UCSD-AML1 (cell line): ENCODE measurements around the gene RNPEPL1.
A peak's percentile ranks its signal among the peaks of the same experiment; 100 is the strongest.

Experiments used
- DNase-seq: peaks from one replicate; lab custom pipeline; 2025; ENCODE audit not compliant: unreplicated experiment; lab: John Stamatoyannopoulos, UW

The RNPEPL1 gene

DNA sequence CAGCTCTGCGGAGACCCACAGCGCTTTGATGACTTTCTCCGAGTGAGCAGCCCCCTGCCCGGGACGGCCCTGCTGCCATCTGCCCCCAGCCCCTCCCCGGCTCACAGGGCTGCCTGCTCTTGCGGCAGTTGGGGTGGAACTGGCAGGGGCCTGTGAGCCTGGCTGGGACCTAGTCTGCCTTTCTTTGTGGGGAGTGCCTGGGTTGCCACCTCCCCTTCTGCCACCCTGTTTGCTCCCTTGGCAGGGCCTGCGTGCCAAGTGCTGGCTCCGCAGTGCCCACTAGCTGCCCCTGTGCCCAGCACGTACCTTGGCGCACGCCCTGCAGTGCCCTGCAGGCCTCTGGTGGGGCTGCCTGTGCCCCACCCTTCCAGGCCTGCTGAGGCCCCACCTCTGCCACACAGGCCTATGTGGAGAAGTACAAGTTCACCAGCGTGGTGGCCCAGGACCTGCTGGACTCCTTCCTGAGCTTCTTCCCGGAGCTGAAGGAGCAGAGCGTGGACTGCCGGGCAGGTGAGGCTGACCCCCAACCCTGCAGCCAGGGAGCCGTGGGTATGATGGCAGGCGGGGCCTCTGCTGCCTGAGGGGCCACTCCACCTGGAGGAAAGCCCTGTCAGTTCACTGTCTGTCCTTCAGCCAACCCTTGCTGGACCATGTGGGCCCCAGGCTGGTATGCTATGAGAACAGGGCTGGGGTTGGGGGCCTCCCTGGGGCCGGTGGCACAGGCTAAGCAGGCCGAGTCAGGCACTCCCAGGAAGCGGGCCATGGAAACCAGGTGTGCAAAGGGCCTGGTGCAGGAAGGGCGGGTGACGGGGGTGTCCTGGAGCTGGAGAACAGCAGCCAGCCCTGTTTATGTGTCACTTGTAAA lies 7.0 kb downstream of the RNPEPL1 start:
- no peak for DNase-seq

DNA sequence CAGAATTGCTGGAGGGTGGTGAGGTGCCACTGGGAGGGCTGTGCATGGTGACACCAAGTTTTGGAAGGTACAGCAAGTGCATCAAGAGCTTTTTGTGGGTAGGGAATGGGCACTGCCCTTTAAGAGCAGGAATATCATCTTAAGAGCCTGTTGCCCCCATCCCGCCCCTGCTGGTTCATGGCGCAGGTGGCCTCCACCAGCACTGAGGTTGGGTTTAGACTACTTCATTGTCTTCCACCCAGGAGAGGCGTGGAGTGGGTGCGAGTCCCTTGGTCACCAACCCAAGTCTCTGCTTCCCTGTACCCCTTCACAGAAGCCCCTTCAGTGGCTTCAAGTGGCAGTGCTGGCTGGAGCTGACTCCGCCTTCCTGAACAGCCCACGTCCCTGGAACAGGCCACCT lies 7.8 kb downstream of the RNPEPL1 start:
- no peak for DNase-seq

DNA sequence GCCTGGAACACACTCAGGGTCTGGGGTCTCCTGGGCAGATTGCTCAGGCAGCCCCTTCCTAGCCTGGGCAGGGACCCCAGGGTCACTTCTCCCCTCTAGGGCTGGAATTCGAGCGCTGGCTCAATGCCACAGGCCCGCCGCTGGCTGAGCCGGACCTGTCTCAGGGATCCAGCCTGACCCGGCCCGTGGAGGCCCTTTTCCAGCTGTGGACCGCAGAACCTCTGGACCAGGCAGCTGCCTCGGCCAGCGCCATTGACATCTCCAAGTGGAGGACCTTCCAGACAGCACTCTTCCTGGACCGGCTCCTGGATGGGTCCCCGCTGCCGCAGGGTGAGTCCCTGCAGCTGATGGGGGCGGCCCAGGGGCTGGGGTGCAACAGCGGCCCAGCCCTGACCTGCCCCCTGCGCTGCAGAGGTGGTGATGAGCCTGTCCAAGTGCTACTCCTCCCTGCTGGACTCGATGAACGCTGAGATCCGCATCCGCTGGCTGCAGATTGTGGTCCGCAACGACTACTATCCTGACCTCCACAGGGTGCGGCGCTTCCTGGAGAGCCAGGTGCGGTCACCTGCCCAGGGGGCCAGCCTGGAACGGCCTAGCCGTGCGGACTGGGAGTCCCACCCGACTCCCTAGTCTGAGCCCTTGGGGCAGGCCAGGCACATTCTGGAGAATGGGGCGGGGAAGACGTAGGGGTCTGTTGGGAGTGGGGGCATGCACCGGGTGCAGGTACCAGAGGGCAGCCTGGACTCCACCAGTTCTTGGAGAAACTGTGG lies 8.3 kb downstream of the RNPEPL1 start:
- no peak for DNase-seq

DNA sequence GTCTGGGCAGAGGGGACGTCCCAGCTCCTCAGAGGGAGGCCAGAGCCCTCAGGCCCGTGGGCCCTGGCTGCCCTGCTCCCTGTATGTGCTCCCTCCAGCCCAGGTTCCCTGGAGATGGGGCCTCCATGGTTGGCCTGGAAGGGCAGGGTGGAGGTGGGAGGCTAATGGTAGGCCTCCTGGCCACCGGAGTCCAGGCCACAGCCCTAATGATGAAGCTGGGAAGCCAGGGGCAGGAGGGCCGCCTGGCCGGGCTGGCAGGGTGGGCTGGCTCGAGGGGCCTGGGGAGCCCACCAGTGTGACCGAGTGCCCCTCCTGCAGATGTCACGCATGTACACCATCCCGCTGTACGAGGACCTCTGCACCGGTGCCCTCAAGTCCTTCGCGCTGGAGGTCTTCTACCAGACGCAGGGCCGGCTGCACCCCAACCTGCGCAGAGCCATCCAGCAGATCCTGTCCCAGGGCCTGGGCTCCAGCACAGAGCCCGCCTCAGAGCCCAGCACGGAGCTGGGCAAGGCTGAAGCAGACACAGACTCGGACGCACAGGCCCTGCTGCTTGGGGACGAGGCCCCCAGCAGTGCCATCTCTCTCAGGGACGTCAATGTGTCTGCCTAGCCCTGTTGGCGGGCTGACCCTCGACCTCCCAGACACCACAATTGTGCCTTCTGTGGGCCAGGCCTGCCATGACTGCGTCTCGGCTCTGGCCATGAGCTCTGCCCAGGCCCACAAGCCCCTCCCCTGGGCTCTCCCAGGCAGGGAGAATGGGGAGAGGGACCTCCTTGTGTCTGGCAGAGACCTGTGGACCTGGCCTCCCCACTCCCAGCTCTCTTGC lies 9.2 kb downstream of the RNPEPL1 start:
- no peak for DNase-seq

DNA sequence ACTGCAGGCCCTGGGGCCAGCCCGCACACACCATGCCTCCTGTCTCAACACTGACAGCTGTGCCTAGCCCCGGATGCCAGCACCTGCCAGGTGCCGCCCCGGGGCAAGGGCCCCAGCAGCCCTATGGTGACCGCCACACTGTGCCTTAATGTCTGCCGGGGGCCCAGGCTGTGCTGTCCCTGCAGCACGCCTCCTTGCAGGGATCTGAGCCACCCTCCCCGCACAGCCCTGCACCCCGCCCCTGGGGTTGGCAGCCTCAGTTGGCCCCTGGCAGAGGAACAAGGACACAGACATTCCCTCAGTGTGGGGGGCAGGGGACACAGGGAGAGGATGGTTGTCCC lies 9.8 kb downstream of the RNPEPL1 start:
- DNase-seq = no peak

DNA sequence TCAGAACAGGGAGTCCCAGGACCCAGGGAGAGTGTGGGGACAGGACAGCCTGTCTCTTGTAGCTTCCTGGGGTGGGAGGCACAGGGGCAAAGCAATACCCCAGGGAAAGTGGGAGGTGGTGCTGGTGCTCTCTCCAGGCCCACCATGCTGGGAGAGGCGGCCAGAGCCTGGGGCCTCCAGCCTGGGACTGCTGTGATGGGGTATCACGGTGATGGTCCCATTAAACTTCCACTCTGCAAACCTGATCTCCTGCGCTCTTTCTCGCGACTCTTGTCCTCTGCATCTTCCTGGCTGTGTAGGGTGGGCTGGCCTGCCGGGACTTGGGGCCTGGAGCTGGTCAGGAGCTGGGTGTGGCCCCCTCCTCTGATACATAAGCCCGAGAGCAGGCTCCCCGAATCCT lies 10.2 kb downstream of the RNPEPL1 start:
- no peak for DNase-seq

DNA sequence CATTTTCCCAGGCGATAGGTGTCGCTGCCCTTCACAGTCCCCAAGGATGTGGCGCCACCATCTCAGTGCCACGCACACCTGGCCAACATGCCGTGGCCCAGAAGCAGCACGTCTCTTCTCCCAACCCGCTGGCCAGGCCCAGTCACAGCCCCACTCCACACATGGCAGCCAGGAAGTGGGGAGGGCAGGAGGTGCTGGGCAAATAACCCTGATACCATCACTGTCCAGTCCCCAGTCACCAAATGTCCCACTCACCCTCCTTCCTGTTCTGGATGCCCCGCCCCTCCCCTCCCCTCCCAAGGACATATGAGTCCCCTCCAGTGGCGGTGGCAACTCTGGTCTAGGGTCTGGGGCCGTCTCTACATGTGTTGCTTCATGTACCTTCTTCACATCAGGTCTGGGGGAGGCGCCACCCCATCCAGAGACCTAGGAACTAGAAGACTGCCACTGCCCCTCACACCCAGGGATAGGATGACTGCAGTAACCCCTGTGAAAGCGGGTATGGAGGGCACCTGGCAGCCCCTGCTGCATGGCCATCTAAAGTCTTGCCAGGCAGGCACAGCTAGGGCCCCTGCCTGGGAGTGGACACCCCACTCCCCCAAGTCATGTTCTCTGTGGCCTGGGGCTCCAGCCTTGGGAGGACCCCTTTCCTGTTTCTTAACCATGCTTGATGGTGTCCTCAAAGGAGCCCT lies 10.9 kb downstream of the RNPEPL1 start:
- no peak for DNase-seq

DNA sequence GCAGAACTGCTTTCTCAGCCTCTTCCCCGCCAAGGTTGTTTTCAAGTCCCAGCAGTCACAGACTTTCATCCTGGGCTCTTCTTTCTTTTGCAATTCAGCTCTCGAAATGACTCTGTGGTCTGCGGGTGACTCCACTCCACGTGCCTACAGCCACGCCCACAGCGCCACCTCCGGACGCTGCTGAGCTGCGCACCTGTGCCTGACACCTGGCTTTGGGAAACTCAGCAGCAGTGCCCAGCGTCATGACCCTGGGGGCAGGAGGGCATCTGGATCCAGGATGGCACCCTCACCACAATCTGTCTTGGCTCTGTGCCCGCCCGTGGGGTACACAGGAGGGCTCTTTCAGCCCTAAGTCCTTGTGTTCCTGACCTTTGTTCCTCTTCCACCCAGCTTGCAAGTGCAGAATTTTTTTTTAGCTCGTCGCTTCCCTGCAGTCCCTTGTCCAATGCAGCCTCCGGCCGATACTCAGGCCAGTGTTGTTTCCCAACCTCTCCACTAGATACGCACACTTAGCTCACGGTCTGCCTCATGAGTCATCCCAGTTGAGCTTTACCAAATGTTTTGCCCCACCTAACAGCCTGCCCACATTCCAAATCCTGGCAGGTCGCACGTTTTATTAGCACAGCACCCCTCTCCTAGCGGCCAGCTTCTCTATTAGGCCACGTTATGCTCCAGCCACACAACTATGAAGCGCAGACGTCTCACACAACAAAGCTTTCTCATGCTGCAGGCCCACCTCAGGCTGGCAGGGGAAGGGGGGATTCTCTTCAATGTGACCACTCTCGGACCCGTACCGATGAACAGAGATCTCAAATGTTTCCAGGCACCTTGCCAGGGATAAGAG lies 11.7 kb downstream of the RNPEPL1 start:
- DNase-seq = no peak

DNA sequence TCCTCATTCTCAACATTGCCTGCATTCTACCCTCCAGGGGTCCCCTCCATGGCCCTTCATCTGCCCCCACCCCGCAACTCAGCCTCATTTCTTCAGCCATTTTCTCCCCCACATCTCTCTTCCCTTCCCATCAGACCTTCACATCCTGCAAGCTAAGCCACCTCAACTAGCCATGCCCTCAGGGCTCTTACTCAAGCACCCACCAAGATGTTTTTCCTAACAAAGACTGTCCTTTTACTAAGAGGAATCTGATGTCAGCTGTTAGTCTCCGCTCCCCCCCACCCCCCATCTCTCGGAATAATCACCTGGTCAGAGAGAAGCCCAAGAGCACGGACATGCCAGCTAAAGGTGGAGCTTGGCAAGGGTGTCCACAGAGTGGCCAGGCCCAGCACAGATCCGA lies 13.5 kb downstream of the RNPEPL1 start:
- no peak for DNase-seq

DNA sequence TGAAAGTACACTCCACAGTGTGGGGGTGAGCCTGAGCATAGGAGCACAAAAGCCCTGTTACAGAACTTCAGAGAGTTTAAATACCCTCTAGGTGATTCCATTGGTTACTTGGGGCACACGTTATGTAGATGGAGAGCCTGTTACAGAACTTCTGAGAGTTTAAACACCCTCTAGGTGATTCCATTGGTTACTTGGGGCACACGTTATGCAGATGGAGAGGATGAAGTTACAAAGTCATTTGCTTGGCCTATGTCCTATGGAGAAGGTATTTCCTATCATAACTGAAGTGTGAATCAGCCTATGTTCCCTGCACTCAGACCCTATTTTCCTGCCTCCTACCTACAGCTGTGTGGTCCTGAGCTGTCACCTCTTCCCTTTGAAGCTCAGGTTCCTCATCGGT lies 14.5 kb downstream of the RNPEPL1 start:
- no peak for DNase-seq

DNA sequence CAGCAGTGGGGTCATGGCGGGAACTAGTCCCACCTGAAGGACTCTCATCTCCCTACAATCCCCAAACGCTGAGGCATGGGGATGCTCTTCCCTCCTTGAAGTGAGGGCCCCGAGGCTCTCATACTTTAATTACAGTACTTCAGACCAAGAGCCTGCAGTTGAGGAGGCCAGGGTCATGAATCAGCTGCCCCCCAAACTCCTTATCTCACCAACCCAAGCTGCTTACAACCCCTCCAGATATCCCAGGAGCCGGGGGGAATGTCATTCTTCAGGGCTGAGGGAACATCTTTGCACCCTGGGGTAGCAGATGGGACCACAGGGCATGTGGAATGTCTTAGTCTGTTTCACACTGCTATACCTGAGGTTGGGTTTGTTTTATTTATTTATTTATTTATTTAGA lies 15.5 kb downstream of the RNPEPL1 start:
- no peak for DNase-seq

DNA sequence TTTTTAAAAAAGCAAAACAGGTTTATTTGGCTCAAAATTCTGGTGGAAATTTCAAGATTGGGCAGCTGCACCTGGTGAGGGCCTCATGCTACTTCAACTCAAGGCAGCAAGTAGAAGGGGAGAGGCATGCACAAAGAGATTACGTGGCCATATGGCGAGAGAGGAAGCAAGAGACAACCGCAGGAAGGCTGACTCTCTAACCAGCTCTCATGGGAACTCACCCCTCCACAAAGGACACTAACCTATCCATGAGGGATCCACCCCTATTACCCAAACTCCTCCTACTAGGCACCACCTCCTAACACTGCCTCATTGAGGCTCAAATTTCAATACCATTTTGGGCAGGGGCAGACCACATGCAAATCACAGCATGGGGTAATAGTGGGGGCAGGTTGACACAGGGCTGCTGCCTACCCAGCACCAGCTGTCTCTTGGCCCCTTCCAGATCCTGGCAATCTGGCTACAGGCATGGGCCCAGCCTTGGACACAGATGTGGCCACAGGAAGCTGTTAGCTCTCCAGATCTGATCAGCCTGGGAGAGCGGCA lies 16.3 kb downstream of the RNPEPL1 start:
- DNase-seq = peak; percentile 55

DNA sequence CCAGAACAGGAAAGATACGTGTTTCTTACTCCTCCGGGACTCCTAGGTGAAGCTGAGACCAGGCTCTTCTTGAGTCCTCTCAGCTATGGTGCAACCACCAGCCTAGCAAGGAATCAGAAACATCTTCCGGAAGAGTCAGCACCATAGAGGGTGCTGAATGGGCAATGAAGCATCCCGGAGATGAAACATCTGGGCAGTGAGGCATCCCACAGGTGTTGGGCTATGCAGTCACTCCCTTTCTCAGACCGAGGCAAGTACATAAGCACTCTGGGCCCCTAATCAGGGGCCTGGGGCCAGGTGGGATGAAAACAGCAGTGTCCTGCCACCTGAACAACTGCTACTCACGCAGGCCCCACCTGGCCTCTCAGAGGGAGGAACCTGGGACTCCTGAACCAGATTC lies 16.8 kb downstream of the RNPEPL1 start:
- DNase-seq = no peak

DNA sequence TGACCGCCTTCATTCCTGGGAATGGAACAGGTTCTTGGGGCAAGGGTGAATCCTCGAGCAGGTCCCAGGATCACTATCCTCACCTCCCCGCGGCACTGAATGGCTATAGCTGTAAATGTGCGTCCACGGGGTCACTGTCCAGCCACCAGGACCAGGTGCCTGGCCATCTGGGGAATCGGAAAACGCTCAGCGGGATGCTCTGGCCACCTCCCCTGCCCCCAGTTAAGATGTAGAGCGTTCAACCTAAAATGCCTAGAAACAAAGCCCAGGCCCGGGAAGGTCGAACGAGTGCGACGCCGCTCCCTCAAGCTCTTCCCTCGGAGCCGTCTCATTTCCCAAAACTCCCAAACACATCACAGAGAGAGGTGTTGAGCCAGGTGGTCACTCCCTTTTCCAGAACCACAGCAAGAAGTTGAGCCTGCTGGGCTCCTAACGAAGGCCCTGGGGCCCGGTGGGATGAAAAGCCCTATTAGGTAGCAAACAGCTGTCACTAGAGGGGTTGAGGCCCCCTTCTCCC lies 17.5 kb downstream of the RNPEPL1 start:
- DNase-seq = no peak

DNA sequence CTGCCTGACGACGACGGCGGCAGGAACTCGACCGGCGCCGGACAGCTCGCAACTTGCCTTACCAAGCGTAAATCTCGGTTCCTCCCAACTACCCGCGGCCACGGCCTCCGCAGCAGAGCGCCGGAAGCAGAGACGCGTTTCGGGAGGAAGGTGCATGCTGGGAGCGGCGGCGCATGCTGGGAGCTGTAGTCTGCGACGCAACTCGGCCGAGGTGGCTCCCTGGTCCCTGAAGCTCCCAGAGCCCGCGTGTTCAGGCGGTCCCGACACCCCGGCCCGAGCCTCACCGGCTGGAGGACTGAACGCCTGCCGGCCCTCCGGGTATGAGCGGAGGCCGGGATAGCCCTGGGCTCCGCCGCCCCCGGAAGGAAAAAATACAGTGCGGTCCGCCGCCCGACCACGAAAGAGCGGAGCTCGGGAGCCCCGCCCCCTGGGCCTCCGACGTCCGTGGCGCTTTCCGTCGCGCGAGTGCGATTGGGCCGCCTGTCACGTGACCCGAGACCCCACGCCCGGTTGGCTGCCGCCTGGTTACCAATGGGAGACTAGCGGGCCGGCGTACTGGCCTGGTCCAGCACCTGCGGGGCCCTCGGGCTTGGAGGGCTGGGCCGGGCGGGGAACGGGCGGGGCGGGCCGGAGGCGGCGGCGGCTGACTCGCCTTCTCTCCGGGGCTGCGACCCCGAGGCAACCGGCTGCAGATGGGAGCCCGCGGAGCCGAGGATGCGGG lies 18.1 kb downstream of the RNPEPL1 start, which contains the start of gene CAPN10:
Gene CAPN10, plus strand, starts transcription at position 537 of the 721 bp plus-strand sequence. Its CDS starts 178 bp downstream, at position 715.
- peak; percentile 96 for DNase-seq

DNA sequence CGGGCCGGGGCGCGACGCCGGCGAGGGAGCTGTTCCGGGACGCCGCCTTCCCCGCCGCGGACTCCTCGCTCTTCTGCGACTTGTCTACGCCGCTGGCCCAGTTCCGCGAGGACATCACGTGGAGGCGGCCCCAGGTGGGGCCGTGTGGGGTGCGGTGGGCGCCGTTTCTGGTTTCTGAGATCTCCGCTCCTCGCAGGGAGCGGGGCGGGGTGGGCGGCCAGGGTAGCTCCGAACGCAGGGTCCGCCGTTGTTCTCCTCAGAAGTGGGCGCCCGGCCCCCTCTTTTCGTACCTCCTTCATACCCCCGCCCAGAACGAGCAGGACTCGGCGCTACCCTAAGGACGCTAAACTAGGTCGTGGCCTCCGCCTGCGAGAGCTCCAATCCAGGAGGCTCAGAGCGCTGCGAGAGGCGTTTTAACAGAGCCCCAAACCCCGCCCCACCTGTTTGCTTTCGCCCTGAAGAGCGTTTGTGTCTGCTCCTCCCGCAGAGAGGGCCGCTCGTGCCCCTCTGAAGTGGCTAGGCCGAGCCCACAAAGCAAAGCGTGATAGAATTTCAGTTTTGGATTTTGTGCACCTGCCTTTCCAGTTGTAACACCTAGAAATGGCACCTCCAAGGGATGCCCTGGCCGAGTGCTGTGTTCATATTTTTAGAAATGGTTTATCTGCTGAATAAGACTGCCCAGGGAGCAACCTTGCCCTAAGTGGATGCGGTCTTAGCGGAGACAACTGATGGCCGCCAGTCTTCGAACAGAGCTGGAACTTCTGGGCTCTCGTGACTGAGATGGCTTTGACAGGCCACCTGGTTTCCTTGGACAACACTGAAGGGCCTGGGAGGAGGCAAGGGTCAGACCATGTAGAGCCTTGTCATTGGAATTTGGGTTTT lies 18.9 kb downstream of the RNPEPL1 start:
- DNase-seq = no peak

DNA sequence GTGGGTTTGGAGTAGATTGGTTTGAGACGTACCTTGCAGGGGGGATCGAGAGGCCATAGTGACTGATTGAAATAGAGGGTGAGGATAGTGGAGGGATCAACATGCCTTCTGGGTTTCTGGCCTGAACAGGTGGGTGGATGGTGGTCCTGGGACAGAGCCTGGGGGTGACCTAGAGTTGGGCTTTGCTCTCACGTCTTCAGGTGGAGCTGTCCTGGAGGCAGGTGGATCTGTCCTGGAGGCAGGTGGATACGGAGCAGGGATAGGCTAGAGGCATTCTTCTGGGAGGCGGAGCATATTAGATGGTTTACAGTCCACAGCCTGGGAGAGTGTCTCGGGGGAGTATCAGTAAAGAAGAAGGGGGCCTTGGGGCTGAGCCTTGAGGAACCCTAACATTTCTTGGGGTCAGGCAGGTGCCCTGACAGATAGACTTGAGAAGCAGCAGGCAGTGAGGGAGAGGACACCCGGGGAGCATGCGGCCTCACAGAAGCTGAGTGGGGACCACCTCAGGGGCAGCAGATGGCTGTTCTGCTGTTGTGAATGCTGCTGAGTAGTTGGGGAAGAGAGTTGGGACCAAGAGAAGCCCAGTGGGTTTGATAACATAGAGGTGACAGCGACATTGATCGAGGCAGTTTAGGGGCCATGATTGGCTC lies 19.8 kb downstream of the RNPEPL1 start:
- no peak for DNase-seq
